Panc1 (cell line): ENCODE results near the gene GGA2. TPM values are rescaled to one million over a fixed set of nuclear protein-coding genes. Genes with fewer than 3 reads are reported as not detected.
A peak's percentile ranks its signal among the peaks of the same experiment; 100 is the strongest.

Source experiments
- ATAC-seq: fragments of 200-7000 bp; cut with Tn5 transposase; 2 replicates; pipeline ENCODE4 v1.9.1; 2020; ENCODE audit warnings: mild to moderate bottlenecking, moderate library complexity
- BruUV-seq: library from RNA; stranded (reverse); fragments of 400-500 nt; replicated peaks from 2 replicates; lab custom pipeline; 2021; lab: Mats Ljungman, UMichigan
- CTCF ChIA-PET: fragments of 300-600 bp; sonication (Branson Sonifier 250); formaldehyde crosslinking; loops from one replicate; lab custom pipeline; 2022; ENCODE audit warnings: antibody characterized with exemption; lab: Charles Lee
- POLR2A ChIA-PET: fragments of 300-600 bp; sonication (Branson Sonifier 250); formaldehyde crosslinking; loops from one replicate; lab custom pipeline; 2022; ENCODE audit warnings: antibody characterized with exemption; lab: Charles Lee
- DNase-seq: peaks from one replicate; pipeline ENCODE4 v3.0.0-alpha.2; 2010; ENCODE audit warnings: low read depth, low spot score
- H3K27ac ChIP-seq: 2 replicates; pipeline ENCODE4 v1.5.1; 2011; ENCODE audit warnings: mild to moderate bottlenecking, low read length, inconsistent platforms
- H3K27me3 ChIP-seq: fragments of 200-500 bp; sonication (Bioruptor generic); 2 replicates; pipeline ENCODE4 v1.6.0; 2014; ENCODE audit warnings: low read length, inconsistent platforms; ENCODE audit not compliant: control insufficient read depth, insufficient read depth
- H3K36me3 ChIP-seq: fragments of 200-500 bp; sonication (Bioruptor generic); 2 replicates; pipeline ENCODE4 v1.5.1; 2014; ENCODE audit warnings: inconsistent platforms, mild to moderate bottlenecking, low read length, moderate library complexity; ENCODE audit not compliant: control insufficient read depth, insufficient read depth
- H3K4me1 ChIP-seq: 2 replicates; pipeline ENCODE4 v1.5.1; 2011; ENCODE audit warnings: inconsistent platforms, mild to moderate bottlenecking, low read length, moderate library complexity; ENCODE audit not compliant: control insufficient read depth, insufficient read depth
- H3K4me3 ChIP-seq, 2 experiments: 2 replicates each; pipeline ENCODE4 v1.5.1; 2011 to 2012; ENCODE audit warnings: low read depth in 2 of 2, low read length in 2 of 2, mild to moderate bottlenecking in 2 of 2, inconsistent platforms in 1 of 2, moderate library complexity in 1 of 2
- H3K9me3 ChIP-seq: fragments of 200-500 bp; sonication (Bioruptor generic); 2 replicates; pipeline ENCODE4 v1.5.1; 2014; ENCODE audit warnings: low read depth, mild to moderate bottlenecking, inconsistent platforms, low read length, moderate library complexity; ENCODE audit not compliant: control insufficient read depth, insufficient read depth
- CTCF ChIP-seq: fragments of 450-650 bp; IDR thresholded peaks from 2 replicates; pipeline ENCODE4 v1.5.1; 2017; ENCODE audit warnings: mild to moderate bottlenecking
- POLR2AphosphoS5 ChIP-seq: IDR thresholded peaks from 2 replicates; pipeline ENCODE4 v1.6.1; 2012; ENCODE audit warnings: mild to moderate bottlenecking, low read depth, low read length, moderate library complexity
- REST ChIP-seq, 2 experiments: IDR thresholded peaks; 2 replicates each; pipeline ENCODE4 v1.6.1; 2011 to 2012; ENCODE audit warnings: low read depth in 2 of 2, control low read depth in 1 of 2, low read length in 1 of 2, mild to moderate bottlenecking in 1 of 2, moderate library complexity in 1 of 2; ENCODE audit not compliant: insufficient read depth in 1 of 2
- SIN3A ChIP-seq: IDR thresholded peaks from 2 replicates; pipeline ENCODE4 v1.6.1; 2012; ENCODE audit warnings: low read depth, mild to moderate bottlenecking, low read length, moderate library complexity, borderline replicate concordance; ENCODE audit not compliant: insufficient read depth
- TCF7L2 ChIP-seq: IDR thresholded peaks from 2 replicates; pipeline ENCODE4 v1.6.1; 2011; ENCODE audit warnings: mild to moderate bottlenecking, low read depth, low read length, inconsistent platforms
- in situ Hi-C: cut with HindIII; loops from 2 replicates; pipeline ENCODE4 v1.10.0; 2016; ENCODE audit warnings: low sequenced_read_pairs, low pct_unique_long_range_greater_than_20kb
- intact Hi-C: fragments of 100-400 bp; cut with micrococcal nuclease; formaldehyde crosslinking; loops from one replicate; pipeline ENCODE4 v1.10.0; 2022; ENCODE audit not compliant: unreplicated experiment
- total RNA-seq: library from RNA; stranded (reverse); gene quantifications from one replicate; pipeline ENCODE4 v1.2.1, GENCODE V29; 2021; ENCODE audit not compliant: unreplicated experiment

The GGA2 gene
- total RNA-seq, 1 experiment from 2014 or later: 100 TPM

GRCh38 chr16:23495671-23496070, 14.6 kb downstream of the GGA2 start:
- H3K27me3 ChIP-seq: no peaks in the 10 kb centered on the region
- H3K4me1 ChIP-seq: peaks cover 21% of the 10 kb centered on the region
- POLR2A ChIA-PET: no interaction called here
- CTCF ChIA-PET: no interaction called here
- no peaks in the 10 kb centered on the region for H3K9me3 ChIP-seq
- no peak overlapping the region for H3K27ac ChIP-seq
- H3K4me3 ChIP-seq: no peak overlapping the region
- ATAC-seq (no peak), DNase-seq (no peak)
- BruUV-seq: no TSS peak
- no peak for TF ChIP-seq POLR2AphosphoS5
- no peak for TF ChIP-seq CTCF
- no peak for TF ChIP-seq REST (IDR thresholded peaks at IDR 0.05; ENCODE audit: insufficient read depth in 1 of 2, low read depth in 2 of 2, low read length in 1 of 2)
- no peak for TF ChIP-seq TCF7L2
- TF ChIP-seq SIN3A: no peak
- no peaks in the 10 kb centered on the region; the same call in none of the 2 replicates for H3K36me3 ChIP-seq
- in situ Hi-C loops: no loop called here
- intact Hi-C loops: no loop called here

GRCh38 chr16:23494188-23494587, 16.1 kb downstream of the GGA2 start:
- TF ChIP-seq TCF7L2: no peak
- BruUV-seq: no TSS peak
- in situ Hi-C loops: no loop called here
- DNase-seq (no peak), ATAC-seq (no peak)
- H3K4me1 ChIP-seq: peaks cover 21% of the 10 kb centered on the region
- no peaks in the 10 kb centered on the region for H3K27me3 ChIP-seq
- intact Hi-C loops: no loop called here
- no peaks in the 10 kb centered on the region for H3K9me3 ChIP-seq
- H3K27ac ChIP-seq: no peak overlapping the region
- ChIA-PET CTCF (no interaction called here), POLR2A (no interaction called here)
- H3K4me3 ChIP-seq: no peak overlapping the region
- H3K36me3 ChIP-seq: no peaks in the 10 kb centered on the region; the same call in none of the 2 replicates

GRCh38 chr16:23491490-23492391, 18.6 kb downstream of the GGA2 start:
- POLR2A ChIA-PET: interaction anchor here (1.3 kb wide), 1 partner anchor 14 kb away, joined by 3 read pairs; no protein-coding TSS in a partner anchor
- BruUV-seq: no TSS peak
- Histone ChIP-seq H3K27me3 (no peaks in the 10 kb centered on the region), H3K9me3 (no peaks in the 10 kb centered on the region), H3K4me3 (no peak overlapping the region), H3K4me1 (peaks cover 7% of the 10 kb centered on the region), H3K36me3 (peaks cover 9% of the 10 kb centered on the region), H3K27ac (peak overlapping the region; percentile 15; the same call in 1 of the 2 replicates)
- DNase-seq (no peak), ATAC-seq (0 out of 2 replicates have a peak, but pooled peaks have one; percentile 53)
- in situ Hi-C loops: no loop called here
- intact Hi-C loops: no loop called here
- TF ChIP-seq POLR2AphosphoS5 (no peak), TCF7L2 (no peak), REST (IDR thresholded peaks at IDR 0.05; ENCODE audit: insufficient read depth in 1 of 2, low read depth in 2 of 2, low read length in 1 of 2) (no peak), CTCF (no peak), SIN3A (no peak)
- CTCF ChIA-PET: no interaction called here
